HG03108 (cell line): ENCODE measurements around the gene COL25A1.

Source experiments
- ATAC-seq: cut with Tn5 transposase; IDR thresholded peaks from one replicate; pipeline ENCODE4 v1.9.1; 2021; ENCODE audit warnings: moderate library complexity; ENCODE audit not compliant: unreplicated experiment

Gene COL25A1

DNA sequence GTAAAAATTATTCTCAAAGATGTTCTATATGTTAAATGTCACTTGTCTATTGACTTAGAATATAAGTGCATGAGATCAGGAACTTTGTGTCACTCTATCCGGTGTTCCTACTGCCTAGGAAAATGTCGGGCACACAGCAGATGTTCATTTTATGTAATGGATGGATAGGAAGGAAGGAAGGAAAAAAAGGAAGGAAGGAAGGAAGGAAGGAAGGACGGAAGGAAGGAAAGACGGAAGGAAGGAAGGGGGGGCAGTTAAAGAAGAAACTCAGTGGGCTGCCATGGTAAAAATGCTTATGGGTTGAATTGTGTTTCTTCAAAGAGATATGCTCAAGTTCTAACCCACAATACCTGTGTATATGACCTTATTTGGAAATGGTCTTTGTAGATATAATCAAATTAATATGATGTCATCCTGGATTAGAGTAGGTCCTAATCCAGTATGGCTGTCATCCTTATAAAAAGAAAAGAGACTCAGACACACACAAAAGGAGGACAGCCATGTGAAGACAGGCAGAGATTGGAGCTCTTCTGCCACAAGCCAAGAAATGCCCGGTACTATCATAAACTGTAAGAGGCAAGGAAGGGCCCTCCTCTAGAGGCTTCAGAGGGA, 86.3 kb downstream of the COL25A1 start:
- ATAC-seq: no peak

DNA sequence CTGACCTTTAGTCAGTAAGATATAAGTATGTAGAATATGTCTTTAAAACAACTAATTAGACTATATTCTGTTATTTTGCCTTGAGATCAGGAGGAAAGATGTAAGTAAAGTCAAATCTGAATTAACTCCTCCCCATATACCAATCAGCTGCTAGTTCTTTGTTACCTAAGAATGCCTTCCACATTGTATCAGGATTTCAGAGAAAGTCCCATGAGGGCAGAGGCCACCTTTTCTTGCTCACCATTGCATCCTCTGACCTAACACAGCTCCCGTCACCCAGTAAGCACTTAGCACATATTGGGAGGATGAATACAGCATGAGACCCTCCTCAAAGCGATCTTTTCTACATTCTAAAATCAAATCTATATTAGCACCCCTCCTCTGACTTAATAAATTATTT, 87.0 kb downstream of the COL25A1 start:
- no peak for ATAC-seq

DNA sequence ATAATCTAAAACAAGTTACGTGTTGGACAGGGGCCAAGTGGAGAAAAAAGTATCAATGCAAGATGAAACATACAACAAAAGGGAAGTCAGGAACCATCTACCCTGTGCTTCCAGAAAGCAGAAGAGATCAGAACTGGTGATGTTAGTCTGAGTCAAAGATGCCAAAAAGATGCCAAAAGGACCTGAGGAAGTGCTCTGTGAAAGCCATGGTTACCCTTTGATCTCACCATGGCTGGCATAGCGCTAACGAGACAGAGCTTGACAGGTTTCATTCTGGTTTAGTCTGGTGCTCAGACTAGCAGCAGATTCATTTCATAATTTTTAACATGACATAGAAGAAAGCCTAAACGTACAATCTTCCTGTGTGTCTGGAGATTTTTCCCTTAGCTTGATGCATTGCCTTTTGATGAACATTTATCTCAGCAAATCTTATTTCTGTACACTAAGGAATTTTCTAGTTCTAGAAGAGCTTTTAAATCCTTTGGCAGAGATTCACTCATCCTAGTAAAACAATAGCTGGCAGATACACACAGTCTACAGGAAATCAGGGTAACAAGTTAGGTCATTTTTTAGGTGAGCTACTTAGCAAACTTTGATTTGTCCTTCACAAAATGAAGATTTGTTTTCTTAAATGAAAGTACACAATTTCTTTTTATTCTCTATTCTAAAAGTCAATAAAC, 87.7 kb downstream of the COL25A1 start:
- no peak for ATAC-seq

DNA sequence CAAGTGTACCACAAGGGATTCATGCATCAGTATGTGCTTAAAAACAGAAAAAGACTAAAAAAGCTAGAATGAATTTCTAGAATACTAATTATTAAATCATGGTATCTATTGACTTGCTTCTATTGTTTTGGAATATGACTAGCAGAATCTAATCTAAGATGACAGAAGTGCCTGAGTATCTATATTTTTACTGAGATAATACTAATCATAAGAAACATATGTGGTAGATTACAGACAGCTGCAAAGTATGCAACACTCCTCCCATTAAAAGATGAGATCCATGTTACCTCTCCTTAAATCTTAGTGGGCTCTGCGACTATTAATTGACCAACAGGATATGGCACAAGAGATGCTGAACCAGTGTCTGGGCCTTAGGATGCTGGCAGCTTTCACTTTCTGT, 89.4 kb downstream of the COL25A1 start:
- ATAC-seq: no peak

DNA sequence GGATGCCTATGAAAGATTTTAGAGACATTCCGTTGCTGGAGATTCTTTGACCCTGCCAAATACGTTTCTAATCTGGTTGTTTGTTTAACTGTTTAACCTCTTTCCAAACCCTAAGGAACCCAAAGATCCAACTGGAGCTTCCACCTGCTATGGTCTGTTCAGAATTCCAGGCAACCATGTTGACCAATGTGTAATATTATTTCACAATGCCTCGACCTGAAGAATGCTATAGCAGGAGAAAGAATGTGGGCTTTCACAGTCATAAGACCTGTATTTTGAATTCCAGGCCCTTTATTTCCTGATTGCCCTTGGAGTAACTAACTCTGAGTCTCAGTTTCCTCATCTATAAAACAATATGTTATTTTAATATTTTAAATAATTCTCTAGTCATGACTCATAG, 90.8 kb downstream of the COL25A1 start:
- no peak for ATAC-seq

DNA sequence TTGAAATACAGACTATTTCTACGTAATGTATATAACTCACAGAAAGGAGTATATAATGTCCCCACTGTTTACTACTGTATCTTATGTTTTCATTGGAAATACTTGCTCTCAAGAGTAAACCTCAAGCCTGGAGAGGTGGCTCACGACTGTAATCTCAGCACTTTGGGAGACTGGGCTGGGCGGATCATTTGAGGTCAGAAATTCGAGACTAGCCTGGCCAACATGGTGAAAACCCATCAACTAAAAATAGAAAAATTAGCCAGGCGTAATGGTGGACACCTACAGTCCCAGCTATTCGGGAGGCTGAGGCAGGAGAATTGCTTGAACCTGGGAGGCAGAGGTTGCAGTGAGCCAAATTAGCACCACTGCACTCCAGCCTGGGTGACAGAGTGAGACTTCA, 92.8 kb downstream of the COL25A1 start:
- no peak for ATAC-seq

DNA sequence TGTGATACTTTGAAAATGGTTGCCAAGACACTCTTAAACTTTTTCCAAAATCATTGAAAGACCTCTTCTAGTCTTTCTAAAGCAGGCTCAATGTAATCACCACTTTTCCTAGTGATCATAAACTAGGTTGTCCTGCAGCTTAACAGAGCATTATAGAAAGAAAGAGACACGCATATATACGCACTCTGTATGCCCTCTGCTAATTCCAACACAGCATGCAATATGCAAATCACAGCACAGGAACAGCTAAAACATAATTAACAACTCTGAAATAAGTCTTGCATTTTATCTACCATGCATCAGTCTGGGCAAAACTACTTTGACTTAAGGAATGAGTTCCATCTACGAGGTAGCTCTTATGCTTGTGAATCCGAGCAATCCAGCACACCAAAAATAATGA, 94.6 kb downstream of the COL25A1 start:
- no peak for ATAC-seq

DNA sequence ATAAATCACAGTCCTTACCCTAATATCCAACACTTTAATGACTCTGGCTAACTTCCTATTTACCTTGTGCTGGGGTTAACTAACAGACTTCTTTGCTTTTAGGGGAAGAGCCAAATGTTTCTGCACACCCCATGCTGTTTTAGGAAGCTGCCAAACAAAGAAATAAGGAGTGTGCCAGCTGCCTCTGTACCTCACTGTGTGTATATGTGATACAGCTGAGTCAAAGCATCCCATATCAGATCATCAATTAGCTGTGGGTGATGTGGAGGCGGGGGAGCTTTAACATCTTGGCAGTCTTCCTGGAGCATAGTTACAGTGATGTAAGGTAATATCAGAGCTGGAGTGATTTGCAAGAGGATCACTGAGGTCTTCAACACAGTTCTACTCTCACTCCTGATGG, 95.4 kb downstream of the COL25A1 start:
- ATAC-seq: no peak

DNA sequence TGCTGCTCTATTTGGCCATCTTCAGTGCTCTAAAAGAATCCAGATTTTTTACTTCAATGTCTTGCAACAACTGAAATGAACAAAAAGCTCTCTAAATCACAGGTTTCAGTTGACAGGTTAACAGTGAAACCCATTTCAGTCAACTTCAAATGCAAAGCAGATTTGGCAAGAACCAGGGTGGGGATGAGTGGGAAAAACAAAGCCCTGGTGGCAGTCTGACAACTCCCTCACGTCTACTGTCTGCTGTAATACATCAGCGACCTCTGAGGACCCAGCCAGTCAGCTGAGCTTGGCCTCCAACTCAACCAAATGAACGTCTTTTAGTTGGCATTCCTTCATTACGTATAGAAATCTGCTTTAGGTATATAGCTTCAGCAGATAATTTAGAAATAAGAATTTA, 95.8 kb downstream of the COL25A1 start:
- no peak for ATAC-seq

DNA sequence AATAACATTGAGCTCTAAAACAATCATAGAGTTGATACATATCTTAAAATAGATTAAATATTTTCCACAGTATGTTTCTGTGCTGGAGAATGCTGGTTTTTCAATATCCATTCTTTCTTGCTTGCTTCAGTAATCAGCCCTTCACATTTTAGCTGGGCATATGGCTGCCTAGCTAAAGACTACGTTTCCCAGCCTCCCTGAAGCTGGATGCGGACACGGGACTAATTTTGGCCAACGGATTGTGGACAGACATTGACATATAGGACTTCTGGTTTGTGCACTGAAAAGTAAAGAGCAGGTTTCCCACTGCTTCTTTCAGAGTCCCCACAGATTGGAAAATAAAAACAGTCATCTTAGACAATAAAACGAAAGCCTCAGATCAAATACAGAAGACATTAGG, 97.3 kb downstream of the COL25A1 start:
- no peak for ATAC-seq

DNA sequence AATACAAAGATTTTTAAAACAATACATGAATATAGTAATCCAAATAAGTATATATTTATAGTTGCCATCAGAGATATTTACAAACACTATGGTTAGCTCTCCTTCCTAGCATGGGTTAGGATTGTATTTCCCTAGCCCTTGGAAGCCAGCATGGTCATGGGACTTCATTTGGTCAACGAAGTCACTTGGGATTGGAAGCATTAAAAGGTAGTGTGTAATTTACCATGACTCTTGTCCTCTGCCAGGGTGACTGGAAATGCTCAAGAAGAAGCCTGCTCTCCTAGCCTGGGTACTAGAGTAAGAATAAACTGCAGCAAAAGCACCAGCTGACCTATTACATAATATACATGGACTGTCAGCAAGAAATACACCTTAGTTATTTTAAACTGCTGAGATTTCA, 102.9 kb downstream of the COL25A1 start:
- ATAC-seq: no peak

DNA sequence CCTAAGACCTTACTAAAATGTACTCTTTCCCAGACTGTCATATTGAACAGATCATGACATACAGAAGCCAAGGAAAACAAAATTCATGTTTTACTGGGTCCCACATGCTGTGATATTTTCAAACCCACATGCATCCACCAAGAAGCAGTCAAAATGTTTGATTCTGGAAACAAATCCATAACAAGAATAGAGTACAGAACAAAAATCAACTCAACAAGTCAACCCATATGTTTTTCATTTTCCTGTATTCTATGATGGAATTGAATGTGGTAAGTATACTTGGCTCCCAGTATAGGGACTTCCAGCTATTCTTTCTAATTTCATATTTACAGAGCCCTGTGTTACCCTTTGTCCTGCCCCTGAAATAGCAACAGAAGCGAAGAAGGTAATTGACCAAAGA, 106.8 kb downstream of the COL25A1 start:
- ATAC-seq: no peak

DNA sequence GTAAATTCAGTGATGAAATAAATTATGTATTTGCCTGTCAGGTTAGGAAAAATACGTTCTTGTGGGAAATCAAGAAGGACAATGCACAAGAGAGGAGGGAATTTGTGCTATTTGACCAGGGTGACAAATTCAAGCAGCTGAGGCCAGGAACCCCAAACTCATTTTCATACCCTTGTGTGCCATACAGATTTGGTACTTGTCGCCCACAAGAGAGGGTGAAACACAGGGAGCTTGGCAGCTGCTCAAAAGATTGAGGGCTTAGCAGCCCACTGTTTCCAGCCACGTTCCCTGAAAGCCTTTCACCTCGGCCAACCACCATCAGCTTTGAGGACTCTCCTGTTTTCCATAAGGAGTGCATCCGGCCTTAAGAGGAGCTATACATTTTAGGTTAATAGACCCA, 111.2 kb downstream of the COL25A1 start:
- no peak for ATAC-seq

DNA sequence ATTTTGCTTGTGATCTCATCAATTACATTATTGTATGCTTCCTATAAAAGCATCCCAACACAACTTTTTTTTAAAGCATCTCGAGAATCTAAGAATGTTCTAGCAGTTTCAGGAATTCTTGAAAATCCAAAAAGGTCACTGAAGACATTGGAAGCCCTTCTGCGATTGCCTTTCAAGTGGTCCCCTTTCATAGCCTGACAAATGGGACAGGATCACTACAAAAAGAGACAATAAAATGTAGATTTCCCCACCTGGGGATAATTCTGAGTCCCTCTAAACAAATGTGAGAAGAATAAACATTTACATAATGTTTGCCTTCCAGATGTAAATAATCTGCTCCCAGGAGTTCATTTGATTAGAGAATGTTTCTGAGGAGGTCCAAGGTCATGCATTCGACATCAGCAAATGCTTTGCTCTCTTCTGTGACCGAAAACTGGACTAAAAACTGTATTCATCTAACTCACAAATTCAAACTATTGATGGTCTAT, 116.0 kb downstream of the COL25A1 start:
- no peak for ATAC-seq

DNA sequence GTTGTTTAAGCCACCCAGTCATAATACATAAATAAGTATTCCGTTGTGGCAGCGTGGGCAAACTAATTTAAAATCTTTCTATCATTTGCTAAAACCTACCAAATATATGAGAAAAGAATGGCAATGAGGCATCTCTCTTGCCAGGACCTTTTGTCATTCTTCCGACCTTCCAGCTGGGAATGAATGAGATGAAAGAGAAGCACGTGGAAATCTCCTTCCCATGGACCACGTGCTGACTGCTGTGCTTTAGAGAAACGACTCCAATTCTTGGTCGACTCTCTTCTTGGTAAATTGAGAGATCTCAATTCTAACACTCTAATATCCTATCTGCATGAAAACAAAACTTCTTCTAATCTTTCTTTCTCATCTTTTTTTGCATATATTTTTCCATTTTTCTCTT, 116.5 kb downstream of the COL25A1 start:
- no peak for ATAC-seq

DNA sequence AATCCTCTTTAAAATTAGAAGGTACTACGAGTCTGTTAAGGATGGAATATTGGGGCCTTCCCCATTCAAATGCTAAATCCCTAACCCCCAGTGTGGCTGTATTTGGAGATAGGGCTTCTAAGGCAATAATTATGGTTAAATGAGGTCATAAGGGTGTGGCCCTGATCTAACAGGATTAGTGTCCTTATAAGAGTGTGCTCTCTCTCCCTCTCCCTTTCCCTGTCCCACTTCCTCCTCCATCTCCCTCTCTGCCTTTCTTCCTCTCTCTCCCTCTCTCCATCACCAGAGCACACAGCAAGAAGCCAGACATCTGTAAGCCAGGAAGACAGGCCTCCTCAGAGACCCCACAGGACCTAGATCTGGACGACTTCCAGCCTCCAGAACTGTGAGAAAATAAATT, 116.9 kb downstream of the COL25A1 start:
- ATAC-seq: no peak

DNA sequence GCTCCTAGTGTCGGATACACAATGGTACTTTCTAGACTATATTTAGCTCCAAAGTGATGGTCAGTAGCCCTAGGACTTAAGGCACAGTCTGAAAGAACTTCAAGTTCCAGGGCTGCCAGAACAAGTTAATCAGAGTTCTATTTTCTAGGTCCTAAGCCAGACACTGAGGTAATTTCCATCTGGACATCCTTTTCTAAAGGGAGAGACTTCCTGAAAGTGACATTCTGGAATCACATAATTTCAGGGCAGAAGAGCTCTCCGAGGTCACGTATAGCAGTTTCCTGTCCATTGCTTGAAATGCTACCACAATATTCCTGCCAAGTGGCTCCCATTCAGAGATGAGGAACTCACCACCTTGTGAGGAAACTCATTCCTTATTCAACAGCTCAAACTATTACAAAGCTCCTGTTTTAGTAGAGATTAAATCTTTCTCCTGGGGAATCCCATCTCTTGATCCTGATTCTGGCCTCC, 117.9 kb downstream of the COL25A1 start:
- ATAC-seq: no peak

DNA sequence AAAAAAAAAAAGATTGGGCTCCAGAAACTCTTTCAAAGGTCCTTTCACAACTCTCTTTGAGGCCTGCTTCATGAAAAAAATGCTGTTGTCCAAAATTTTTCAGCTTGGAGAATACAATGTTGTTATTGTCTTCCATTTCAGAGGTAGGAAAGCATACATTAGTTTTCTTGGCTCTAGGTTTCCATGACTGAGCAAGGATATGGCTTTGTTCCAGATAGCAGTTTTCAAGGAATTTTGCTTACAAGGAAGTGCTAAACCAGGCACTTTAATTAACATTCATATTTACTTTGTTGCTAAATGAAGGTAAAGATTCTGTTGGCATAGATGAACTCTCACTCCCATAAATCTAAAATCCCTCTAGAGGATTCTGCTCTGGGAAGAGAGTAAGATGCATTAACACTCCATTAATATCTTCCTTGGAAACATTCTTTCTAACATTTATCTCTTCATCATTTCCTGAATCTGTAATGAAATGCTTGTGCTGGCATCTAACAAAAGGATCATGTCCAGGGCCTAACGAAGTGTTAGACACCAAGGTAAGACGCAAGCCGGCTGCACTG, 118.4 kb downstream of the COL25A1 start:
- no peak for ATAC-seq

DNA sequence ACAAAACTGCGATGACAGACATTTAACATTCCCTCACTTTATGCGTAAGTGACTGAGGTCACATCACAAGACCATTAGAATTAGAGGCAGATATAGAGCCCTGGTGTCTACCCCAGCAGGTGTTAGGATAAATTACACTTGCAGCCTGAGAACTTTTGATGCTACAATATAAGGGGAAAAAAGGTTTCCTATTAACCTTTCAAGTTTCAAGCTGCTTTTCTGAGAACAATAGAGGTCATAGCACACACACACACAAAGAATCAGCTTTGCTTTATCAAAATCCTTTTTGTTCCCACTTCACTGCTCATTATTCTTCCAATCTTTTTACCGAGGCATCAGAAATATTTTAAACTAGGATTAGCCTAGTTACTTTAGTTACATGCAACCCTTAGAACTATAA, 119.8 kb downstream of the COL25A1 start:
- ATAC-seq: no peak

DNA sequence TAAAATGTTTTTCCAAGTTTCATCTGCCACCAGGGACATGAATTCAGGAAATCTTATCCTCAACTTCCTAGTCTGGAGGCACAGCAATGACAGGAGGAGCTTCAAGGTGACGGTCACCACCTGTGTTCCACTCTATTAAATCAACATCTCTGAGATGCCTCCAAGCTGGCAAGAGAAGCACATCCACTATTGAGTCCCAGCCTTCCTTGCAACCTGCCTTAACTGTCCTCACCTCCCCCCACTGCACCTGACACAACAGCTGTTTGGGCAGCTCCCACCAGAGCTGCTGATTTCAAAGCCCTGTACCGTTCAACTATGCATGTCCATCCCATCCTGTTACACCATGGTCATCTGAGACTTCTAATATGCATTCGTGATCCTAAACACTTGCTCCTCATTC, 123.4 kb downstream of the COL25A1 start:
- no peak for ATAC-seq

DNA sequence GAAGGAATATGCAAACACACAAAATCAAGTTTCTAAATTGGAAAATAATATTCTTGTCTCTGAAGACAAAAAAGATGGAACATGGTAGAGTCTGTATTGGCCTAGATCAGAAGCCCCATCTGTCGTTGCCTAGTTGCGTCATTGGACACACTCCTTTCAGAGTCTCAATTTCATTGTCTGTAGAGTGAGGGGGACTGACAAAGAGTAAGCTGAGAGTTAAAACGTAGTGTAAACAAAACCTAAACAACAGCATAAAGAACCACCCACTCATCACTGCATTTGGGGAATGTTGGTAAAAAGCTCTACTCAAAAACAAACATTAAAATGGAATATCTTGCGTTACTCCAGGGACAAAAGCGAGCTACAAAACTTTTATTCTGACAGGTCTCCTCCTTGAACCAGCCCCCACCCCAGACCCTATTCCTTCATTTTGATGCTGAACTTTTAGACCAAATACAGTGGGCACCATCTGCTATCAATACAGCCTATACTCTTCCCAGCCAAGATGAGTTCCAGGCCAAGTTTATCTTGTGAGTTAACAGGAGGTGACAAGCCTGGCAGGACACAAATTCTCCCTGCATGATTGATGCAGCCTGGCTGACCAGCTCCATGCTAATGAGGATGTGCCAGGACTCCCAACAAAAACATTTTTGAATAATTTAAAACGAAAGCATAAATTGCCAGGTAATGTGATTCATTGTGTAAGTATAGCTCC, 125.2 kb downstream of the COL25A1 start:
- no peak for ATAC-seq
